ENCODE results near the gene MEMO1.
A peak's percentile ranks its signal among the peaks of the same experiment; 100 is the strongest.
"Not testable (repeated sequence)": the region's sequence is repeated elsewhere in the genome, so short reads cannot be mapped to it uniquely, and the experiment has no call there.

Gene MEMO1

DNA sequence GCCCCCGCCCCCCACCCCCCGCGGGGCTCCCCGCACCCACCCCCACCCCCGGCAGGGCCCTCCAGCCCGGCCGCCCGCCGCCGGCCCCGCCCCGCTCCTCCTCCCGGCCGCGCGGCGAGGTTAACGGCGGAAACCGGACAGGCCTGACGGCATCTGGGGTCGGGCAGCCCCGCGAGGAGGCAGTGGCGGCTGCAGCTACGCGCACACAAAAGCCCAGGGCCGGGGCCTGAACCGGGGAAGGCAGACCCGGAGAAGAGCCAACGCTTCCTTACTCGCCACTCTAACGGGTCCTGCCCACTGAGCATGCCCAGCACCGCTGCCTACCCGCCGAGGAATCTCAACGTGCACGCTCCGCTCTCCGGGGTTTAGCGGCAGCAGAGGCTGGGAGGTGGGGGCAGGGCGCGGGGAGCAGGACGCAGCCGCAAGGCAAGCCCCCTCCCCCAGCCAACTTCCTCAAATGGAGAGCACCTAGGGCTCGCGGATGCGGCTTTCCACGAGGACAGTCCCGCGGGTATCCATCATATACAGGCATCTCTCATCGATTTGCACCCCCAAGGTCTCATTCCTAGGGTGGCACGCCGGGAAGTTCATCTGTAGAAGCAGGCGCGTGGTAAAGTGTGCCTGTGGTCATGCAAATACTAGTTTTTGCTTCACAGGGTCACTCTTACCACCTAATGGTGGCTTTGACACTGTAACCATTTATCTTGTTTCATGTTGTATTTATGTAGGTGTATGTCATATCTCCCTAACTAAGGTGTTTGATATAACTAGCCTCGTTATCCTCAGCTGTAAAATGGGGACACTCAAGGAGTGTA is at the start of gene MEMO1:
TSS of gene MEMO1 (minus strand) at position 339 of the 815 bp plus-strand sequence. CDS start 761 bp downstream, outside the sequence.
- Mint-ChIP-seq H3K27me3 (no peaks in the 10 kb centered on the region), H3K9me3 (no peaks in the 10 kb centered on the region), H3K27ac (peak within 1 kb of the TSS; percentile 87 to 97), H3K4me1 (peaks cover 46% of the 10 kb centered on the region), H3K4me3 (peak within 1 kb of the TSS; percentile 81 to 90)
- ATAC-seq: peak; percentile 86
- peak; percentile 91 to 95 for DNase-seq

DNA sequence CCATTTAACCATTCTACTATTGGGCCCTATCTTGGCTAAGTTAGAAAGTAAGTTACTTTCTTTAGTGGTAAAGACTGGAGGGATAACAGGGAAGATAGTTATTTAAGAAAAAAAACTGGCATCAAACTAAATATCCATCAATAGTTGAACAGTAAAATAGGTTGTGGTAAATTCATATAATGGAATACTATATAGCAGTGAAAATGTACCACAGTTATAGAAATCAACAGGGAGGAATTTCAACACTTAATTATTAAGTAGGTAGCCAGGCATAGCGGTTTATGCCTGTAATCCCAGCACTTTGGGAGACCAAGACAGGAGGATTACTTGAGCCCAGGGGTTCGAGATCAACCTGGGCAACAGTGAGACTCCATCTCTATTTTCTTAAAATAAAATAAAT is 49.5 kb upstream of the MEMO1 start:
- no peaks in the 10 kb centered on the region for H3K27me3 Mint-ChIP-seq
- H3K4me1 Mint-ChIP-seq: peaks cover 14% of the 10 kb centered on the region
- H3K9me3 Mint-ChIP-seq: no peaks in the 10 kb centered on the region
- H3K4me3 Mint-ChIP-seq: no peak overlapping the region
- DNase-seq (no peak), ATAC-seq (no peak)
- H3K27ac Mint-ChIP-seq: no peak overlapping the region

DNA sequence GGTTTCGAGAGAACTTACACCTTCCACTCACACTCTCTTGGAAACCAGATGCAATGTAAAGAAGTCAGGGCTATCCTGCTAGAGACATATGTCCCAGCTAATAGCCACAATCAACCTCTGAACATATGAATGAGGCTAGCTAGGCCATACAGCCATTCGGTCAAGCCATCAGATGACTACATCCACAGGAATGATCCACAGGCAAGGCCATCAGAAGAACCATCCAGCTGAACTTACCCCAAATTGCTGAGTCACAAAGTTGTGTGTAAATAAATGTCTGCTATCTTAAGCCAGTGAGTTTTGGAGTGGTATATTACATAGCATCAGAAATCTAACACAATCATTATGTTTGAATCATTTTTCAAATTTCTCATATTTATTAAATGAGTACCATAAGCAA is 47.3 kb upstream of the MEMO1 start:
- Mint-ChIP-seq H3K27ac (no peak overlapping the region), H3K4me1 (peaks cover 7% of the 10 kb centered on the region), H3K4me3 (no peak overlapping the region), H3K9me3 (no peaks in the 10 kb centered on the region), H3K27me3 (no peaks in the 10 kb centered on the region)
- DNase-seq (no peak), ATAC-seq (no peak)

DNA sequence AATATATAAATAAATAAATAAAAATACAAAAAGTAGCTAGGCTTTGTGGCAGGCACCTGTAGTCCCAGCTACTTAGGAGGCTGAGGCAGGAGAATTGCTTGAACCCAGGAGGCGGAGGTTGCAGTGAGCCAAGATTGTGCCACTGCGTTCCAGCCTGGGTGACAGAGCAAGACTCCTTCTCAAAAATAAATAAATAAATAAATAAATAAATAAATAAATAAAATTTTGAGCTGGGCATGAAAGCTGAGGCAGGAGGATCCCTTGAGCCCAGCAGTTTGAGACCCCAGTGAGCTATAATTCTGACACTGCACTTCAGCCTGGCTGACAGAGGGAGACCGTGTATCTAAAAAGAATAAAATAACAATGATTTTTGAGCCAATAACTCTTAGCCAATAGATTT is 43.8 kb upstream of the MEMO1 start:
- H3K4me1 Mint-ChIP-seq, ATAC-seq, H3K27ac Mint-ChIP-seq, DNase-seq, H3K9me3 Mint-ChIP-seq, H3K27me3 Mint-ChIP-seq, H3K4me3 Mint-ChIP-seq: not testable (repeated sequence)

- DNase-seq (no peak), ATAC-seq (no peak)
- no peaks in the 10 kb centered on the region for H3K4me1 Mint-ChIP-seq
- no peak overlapping the region for H3K4me3 Mint-ChIP-seq
- no peak overlapping the region for H3K27ac Mint-ChIP-seq
- H3K9me3 Mint-ChIP-seq: no peaks in the 10 kb centered on the region
- H3K27me3 Mint-ChIP-seq: no peaks in the 10 kb centered on the region
These were observed 41.1 kb upstream of the MEMO1 start for GRCh38 chr2:32051836-32052439.

DNA sequence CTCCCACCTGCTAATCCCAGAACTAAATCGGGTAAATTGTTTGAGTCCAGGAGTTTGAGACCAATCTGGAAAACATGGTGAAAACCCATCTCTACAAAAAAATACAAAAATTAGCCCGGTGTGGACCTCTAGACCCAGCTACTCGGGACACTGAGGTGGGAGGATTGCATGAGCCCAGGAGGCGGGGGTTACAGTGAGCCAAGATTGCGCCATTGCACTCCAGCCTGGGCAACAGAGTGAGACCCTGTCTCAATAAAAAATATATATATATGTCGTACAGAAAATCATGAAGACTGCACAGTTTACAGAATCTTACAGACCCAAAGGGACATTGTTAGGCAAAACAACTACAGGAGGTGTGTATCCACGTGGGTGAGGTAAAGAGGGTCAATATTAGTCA is 32.8 kb upstream of the MEMO1 start:
- Mint-ChIP-seq H3K9me3 (no peaks in the 10 kb centered on the region), H3K4me3 (no peak overlapping the region), H3K27ac (no peak overlapping the region), H3K4me1 (peaks cover 6% of the 10 kb centered on the region), H3K27me3 (no peaks in the 10 kb centered on the region)
- DNase-seq (no peak), ATAC-seq (no peak)

DNA sequence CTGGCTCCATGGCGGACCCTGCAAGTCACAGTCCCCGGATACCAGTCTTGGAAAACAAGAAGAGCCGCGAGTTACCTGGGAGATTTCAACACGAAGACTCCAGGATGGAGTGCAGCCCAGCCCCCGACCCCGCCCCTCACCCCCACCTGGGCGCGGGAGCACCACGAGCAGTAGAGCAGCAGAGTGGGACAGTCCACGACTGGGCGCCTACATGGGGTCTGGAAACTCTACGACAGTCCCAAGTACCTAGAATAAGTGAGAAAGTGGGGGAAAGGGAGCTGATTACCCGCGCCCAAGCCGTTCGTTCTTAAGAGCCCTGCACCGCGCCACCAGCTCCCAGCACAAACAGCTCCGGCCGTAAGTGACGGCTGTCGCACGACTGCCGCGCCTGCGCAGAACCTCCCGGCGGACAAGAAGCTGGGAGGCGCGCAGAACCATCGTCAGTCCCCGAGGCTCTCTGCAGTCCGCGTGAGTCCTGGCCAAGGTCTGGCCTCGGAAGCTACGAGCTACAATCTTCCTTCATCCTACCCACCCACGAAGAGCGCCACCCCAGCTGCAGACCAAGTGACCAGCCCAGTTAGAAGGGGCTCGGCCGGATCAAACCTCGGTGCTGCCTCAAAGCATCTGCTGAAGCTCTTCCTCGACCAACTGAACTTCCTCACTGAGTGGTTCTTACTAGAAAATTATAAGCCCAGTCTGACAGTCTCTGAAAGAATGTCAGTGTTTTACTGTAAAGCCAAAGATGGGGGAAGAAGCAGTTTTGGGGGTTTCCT is 28.8 kb upstream of the MEMO1 start, which contains the start of gene DPY30:
TSS of gene DPY30 (minus strand) at position 359 of the 773 bp plus-strand sequence. CDS start at position 10, 349 bp downstream.
- peak; percentile 95 for ATAC-seq
- H3K4me1 Mint-ChIP-seq: peaks cover 14% of the 10 kb centered on the region
- peak within 1 kb of the TSS; percentile 82 to 89 for H3K4me3 Mint-ChIP-seq
- DNase-seq: peak; percentile 87 to 92
- H3K9me3 Mint-ChIP-seq: no peaks in the 10 kb centered on the region
- H3K27me3 Mint-ChIP-seq: no peaks in the 10 kb centered on the region
- peak within 1 kb of the TSS; percentile 76 to 91 for H3K27ac Mint-ChIP-seq

- DNase-seq, H3K9me3 Mint-ChIP-seq, H3K27me3 Mint-ChIP-seq, H3K27ac Mint-ChIP-seq, H3K4me3 Mint-ChIP-seq, ATAC-seq: not testable (repeated sequence)
- H3K4me1 Mint-ChIP-seq: peaks cover 33% of the 10 kb centered on the region
These were observed 23.5 kb upstream of the MEMO1 start for GRCh38 chr2:32034198-32034887.

DNA sequence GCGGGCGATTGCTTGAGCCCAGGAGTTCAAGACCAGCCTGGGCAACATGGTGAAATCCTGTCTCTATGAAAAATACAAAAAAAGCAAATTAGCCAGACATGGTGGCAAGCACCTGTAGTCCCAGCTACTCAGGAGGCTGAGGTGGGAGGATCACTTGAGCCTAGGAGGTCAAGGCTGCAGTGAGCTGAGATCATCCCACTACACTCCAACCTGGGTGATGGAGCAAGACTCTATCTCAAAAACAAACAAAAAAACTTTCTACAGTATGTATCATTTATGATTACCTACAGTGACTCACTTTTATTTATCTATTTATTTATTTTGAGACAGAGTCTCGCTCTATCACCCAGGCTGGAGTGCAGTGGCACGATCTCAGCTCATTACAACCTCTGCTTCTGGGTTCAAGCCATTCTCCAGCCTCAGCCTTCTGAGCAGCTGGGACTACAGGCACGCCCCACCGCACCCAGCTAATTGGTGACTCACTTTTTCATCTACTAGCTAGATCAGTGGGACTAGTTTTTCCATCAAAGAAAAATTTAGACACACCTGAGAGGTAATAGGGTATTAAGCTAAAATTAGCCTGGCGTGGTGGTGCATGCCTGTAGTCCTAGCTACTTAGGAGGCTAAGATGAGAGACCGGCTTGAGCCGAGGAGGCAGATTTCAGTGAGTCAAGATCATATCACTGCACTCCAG is 8.1 kb upstream of the MEMO1 start:
- H3K27me3 Mint-ChIP-seq, ATAC-seq, H3K4me1 Mint-ChIP-seq, H3K4me3 Mint-ChIP-seq, DNase-seq, H3K9me3 Mint-ChIP-seq, H3K27ac Mint-ChIP-seq: not testable (repeated sequence)

DNA sequence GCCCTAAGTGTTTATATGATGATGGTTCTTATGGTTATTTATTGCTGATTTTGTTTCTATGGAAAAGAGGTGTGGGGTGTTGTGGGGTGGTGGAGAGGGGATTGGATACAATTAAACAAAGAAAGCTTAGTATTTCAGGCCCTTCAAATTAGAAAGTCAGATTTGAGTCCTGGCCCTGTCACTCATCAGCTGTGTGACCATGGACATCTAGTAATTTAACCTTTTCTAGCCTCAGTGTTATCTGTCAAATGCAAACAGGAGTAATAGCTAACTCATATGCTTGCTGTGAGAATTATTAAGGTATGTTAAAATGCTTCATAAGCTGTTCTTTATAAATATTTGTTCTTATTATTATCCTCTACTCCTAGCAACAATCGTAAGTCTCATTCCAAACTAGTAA is 2.1 kb upstream of the MEMO1 start:
- ATAC-seq (no peak), DNase-seq (no peak)
- Mint-ChIP-seq H3K27me3 (no peaks in the 10 kb centered on the region), H3K9me3 (no peaks in the 10 kb centered on the region), H3K4me3 (no peak overlapping the region), H3K27ac (no peak overlapping the region), H3K4me1 (peaks cover 29% of the 10 kb centered on the region)

DNA sequence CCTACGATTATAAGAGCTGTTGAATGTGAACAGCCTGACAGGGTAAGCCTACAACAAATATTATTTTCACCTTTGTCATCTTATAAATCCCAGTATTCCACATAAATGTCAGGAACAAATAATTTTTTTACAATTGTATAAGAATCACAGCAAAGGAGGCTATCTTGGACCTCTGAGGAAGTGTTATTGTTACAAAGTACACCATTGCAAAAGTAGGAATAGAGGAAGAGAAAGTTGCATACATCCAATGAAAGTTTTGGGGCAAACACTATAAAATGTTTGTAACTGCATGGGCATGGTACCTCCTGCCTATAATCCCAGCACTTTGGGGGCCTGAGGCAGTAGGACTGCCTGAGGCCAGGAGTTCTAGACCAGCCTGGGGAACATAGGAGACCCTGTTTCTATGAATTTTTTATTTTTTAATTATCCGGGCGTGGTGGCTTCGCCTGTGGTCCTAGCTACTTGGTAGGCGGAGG is 715 bp upstream of the MEMO1 start:
- no peaks in the 10 kb centered on the region for H3K27me3 Mint-ChIP-seq
- ATAC-seq (no peak), DNase-seq (no peak)
- H3K27ac Mint-ChIP-seq: peak overlapping the region; percentile 12 to 87
- peaks cover 41% of the 10 kb centered on the region for H3K4me1 Mint-ChIP-seq
- no peaks in the 10 kb centered on the region for H3K9me3 Mint-ChIP-seq
- peak overlapping the region; percentile 81 to 90 for H3K4me3 Mint-ChIP-seq

DNA sequence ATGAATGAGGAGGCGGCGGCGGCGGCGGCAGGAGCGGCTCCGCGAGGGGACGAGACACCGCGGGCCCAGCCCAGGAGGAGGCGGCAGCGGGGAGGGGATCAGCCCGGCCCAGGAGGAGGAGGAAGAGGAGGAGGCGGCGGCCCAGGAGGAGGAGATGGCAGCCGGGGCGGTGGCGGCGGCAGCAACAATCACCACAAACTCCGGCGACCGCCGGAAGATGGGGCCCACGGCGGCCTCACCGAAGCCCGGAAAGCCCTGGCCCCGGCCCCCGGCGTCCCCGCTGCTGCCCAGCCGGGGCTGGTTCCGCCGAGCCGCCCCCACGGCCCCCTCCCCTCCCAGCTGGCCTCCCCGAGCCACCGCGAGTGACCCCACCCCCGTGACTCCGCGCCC is 533 bp downstream of the MEMO1 start:
- H3K27ac Mint-ChIP-seq: peak overlapping the region in 1 of 2 donors; percentile 63
- ATAC-seq: peak; percentile 74
- not testable (repeated sequence) for H3K9me3 Mint-ChIP-seq, H3K27me3 Mint-ChIP-seq
- peaks cover 52% of the 10 kb centered on the region for H3K4me1 Mint-ChIP-seq
- peak; percentile 79 to 80 for DNase-seq
- H3K4me3 Mint-ChIP-seq: peak overlapping the region; percentile 55 to 58

DNA sequence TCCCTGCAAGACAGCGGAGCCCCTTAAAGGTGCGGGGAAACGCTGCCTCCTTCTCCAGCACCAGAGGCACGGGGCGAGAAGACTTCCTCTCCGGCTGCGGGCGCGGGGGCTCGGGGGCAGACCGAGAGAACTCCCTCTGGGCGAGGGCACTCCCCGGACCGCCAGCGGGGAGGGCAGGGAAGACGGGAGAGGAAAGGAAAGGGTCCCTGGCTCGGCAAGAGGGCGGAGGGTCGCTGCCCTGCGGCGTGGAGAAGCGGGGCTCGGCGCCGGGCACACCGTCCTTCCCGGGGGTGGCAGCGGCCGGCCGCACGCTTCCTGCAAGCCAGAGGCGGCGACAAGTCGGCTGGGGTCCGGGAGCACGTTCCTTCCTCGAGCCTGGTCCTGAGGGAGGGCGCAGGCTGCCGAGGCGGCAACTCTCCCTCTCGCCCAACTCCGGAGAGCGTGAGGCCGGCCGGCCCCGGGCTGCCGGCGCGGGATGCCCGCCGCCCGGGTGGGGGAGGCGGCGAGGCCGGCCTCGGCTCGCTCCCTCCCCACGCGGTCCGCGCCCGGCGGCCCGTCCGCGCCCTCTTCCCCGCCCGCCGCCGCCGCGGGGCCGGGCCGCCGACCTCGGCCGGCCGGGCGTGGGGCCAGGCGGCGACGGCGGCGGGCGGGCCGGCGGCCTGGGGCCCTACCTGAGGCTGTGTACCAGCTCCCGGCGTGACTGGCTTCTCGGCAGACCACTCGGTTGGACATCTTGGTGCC is 1.1 kb downstream of the MEMO1 start:
- peaks cover 57% of the 10 kb centered on the region for H3K4me1 Mint-ChIP-seq

More for the DNA sequence above, 1.1 kb downstream of the MEMO1 start:
- Mint-ChIP-seq H3K4me3 (peak overlapping the region; percentile 93), H3K27me3 (no peaks in the 10 kb centered on the region), H3K9me3 (no peaks in the 10 kb centered on the region), H3K27ac (peak overlapping the region; percentile 94 to 98)
- ATAC-seq: peak; percentile 23
- DNase-seq: peak; percentile 51 to 52

Data from stimulated activated naive CD8-positive, alpha-beta T cell treated with anti-CD3 and anti-CD28 coated beads, Interleukin-15, amount 100 ng/mL, for 72 hours (primary cell).